T-helper 2 cell treated with Interferon-gamma antibody and Interleukin-4, amounts not matched to agents 5 μg/mL and 100 μg/mL, for 36 hours (primary cell): ENCODE data around the gene CPPED1.
"Not testable (repeated sequence)": the region's sequence is repeated elsewhere in the genome, so short reads cannot be mapped to it uniquely, and the experiment has no call there.

Source experiments
- DNase-seq: peaks from one replicate; pipeline ENCODE4 v3.0.0; 2021; ENCODE audit warnings: low spot score
- H3K27ac Mint-ChIP-seq: one replicate; pipeline ENCODE4 v1.8.0; 2021; ENCODE audit warnings: mild to moderate bottlenecking, mixed read lengths
- H3K27me3 Mint-ChIP-seq: one replicate; pipeline ENCODE4 v1.8.0; 2021; ENCODE audit warnings: low read depth, mixed read lengths
- H3K36me3 Mint-ChIP-seq: one replicate; pipeline ENCODE4 v1.8.0; 2021; ENCODE audit warnings: low read depth, mixed read lengths
- H3K4me1 Mint-ChIP-seq: one replicate; pipeline ENCODE4 v1.8.0; 2021; ENCODE audit warnings: low read depth, mixed read lengths
- H3K4me3 Mint-ChIP-seq: one replicate; pipeline ENCODE4 v1.8.0; 2022; ENCODE audit warnings: mild to moderate bottlenecking, moderate library complexity, mixed read lengths
- H3K9me3 Mint-ChIP-seq: one replicate; pipeline ENCODE4 v1.8.0; 2021; ENCODE audit warnings: mixed read lengths

The CPPED1 gene

GRCh38 chr16:12803203-12804093, at the start of gene CPPED1:
CPPED1 (minus strand) TSS chr16:12803887; CDS start chr16:12803776, 111 bp downstream.
- Mint-ChIP-seq H3K4me1 (peaks cover 28% of the 10 kb centered on the region), H3K27me3 (no peaks in the 10 kb centered on the region), H3K9me3 (no peaks in the 10 kb centered on the region), H3K4me3 (peak within 1 kb of the TSS; percentile 98), H3K27ac (peak within 1 kb of the TSS; percentile 93), H3K36me3 (peaks cover 14% of the 10 kb centered on the region)
- peak; percentile 92 for DNase-seq

- DNase-seq: no peak
- H3K27me3 Mint-ChIP-seq: no peaks in the 10 kb centered on the region
- H3K4me3 Mint-ChIP-seq: no peak overlapping the region
- H3K4me1 Mint-ChIP-seq: no peaks in the 10 kb centered on the region
- no peaks in the 10 kb centered on the region for H3K9me3 Mint-ChIP-seq
- no peak overlapping the region for H3K27ac Mint-ChIP-seq
- H3K36me3 Mint-ChIP-seq: no peaks in the 10 kb centered on the region
Observed at GRCh38 chr16:12850186-12850585, 46.5 kb upstream of the CPPED1 start.

- Mint-ChIP-seq H3K36me3 (no peaks in the 10 kb centered on the region), H3K9me3 (no peaks in the 10 kb centered on the region), H3K27me3 (no peaks in the 10 kb centered on the region), H3K27ac (no peak overlapping the region), H3K4me1 (no peaks in the 10 kb centered on the region), H3K4me3 (no peak overlapping the region)
- no peak for DNase-seq
Observed at GRCh38 chr16:12846592-12846991, 42.9 kb upstream of the CPPED1 start.

DNA sequence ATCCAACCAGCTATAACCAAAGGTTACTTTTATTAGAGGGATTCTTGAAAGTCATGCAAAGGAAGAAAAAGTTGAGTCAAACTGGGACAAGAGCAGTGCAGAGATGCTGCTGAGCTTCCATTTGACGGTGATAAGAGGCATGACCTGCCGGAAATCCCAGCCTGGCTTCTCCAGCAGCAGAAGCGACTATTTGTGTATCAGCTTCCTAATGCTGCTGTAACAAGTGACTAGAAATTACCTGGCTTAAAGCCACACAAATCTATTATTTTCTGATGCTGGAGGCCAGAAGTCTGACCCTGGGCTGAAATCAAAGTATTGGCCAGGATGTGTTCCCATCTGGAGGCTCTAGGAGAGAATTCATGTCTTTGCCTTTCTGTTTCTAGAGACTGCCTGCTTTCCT, 41.6 kb upstream of the CPPED1 start:
- H3K27ac Mint-ChIP-seq: no peak overlapping the region
- no peak for DNase-seq
- H3K36me3 Mint-ChIP-seq: no peaks in the 10 kb centered on the region
- H3K4me1 Mint-ChIP-seq: no peaks in the 10 kb centered on the region
- no peaks in the 10 kb centered on the region for H3K9me3 Mint-ChIP-seq
- peaks cover 2% of the 10 kb centered on the region for H3K27me3 Mint-ChIP-seq
- no peak overlapping the region for H3K4me3 Mint-ChIP-seq

DNA sequence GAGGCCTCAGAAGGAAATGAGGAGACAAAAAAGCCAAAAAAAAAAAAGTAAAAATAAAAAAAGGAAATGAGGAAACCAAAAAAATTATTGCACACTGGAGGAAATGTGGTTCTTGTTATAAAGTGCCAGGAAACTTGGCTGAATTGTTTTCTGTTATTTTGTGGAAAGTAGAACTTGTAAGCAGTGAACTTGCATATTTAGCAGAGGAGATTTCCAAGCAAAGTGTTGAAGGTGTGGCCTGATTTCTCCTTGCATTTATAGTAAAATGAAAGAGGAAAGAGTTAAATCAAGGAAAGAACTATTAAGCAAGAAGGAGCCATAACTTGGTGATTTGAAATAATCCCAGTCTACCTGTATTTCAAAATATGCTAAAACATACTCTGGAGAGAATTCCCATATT, 34.1 kb upstream of the CPPED1 start:
- Mint-ChIP-seq H3K4me3 (no peak overlapping the region), H3K27me3 (peaks cover 2% of the 10 kb centered on the region), H3K4me1 (peaks cover 8% of the 10 kb centered on the region), H3K36me3 (peaks cover 2% of the 10 kb centered on the region), H3K9me3 (peaks cover 5% of the 10 kb centered on the region), H3K27ac (no peak overlapping the region)
- no peak for DNase-seq

DNA sequence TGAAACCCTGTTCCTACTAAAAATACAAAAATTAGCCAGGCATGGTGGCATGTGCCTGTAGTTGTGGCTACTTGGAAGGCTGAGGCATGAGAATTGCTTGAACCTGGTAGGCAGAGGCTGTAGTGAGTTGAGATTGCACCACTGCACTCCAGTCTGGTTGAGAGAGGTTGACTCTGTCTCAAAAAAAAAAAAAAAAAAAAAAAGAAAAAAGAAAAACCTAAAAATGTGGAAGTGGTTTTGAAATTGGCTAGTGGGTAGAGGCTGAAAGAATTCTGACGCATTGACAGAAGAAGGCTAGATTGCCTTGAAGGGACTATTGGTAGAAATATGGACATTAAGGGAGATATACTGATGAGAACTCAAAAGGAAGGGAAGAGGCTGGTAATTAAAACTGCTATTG, 33.6 kb upstream of the CPPED1 start:
- Mint-ChIP-seq H3K4me1 (peaks cover 8% of the 10 kb centered on the region), H3K27me3 (peaks cover 5% of the 10 kb centered on the region), H3K4me3 (no peak overlapping the region), H3K36me3 (peaks cover 2% of the 10 kb centered on the region), H3K27ac (peak overlapping the region; percentile 55), H3K9me3 (peaks cover 5% of the 10 kb centered on the region)
- DNase-seq: no peak

GRCh38 chr16:12833926-12834325, 30.2 kb upstream of the CPPED1 start:
- no peak for DNase-seq
- Mint-ChIP-seq H3K4me3 (no peak overlapping the region), H3K4me1 (peaks cover 8% of the 10 kb centered on the region), H3K27ac (no peak overlapping the region), H3K36me3 (peaks cover 2% of the 10 kb centered on the region), H3K9me3 (peaks cover 5% of the 10 kb centered on the region), H3K27me3 (peaks cover 6% of the 10 kb centered on the region)

DNA sequence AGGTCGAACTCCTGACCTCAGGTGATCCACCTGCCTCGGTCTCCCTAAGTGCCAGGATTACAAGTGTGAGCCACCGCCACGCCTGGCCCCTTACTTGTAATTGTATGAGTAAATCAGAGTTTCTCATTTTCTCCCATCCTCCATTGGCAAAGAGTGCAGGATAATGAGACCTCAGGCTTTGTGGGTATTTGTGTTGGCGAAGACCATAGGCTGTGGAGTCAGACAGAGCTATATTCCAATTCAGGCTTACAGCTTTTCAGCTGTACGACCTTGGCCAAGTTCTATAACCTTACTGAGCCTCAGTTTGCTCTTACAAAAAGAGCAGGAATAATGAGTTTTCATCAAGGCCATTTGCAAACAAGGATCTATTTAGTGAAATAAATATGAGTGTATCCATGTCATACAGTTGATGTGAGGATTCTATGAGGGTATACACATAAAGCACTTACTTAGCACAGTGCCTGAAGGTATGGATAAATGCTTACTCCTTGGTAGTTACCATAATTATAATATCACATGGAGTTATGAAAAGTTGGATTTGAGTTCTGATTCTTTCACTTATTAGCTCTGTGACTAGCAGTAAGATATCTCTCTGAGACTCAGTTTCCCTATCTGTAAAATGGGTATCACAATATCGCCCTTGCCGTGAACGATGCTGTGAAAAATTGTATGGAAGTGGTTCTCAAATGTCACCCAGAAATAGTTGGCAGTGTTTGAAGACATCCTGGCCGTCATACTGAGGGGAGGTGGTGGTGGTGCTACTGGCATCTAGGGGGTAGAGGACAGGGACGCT, 25.6 kb upstream of the CPPED1 start:
- Mint-ChIP-seq H3K27ac (no peak overlapping the region), H3K4me3 (no peak overlapping the region), H3K4me1 (no peaks in the 10 kb centered on the region), H3K9me3 (no peaks in the 10 kb centered on the region), H3K36me3 (no peaks in the 10 kb centered on the region), H3K27me3 (peaks cover 15% of the 10 kb centered on the region)
- DNase-seq: no peak

GRCh38 chr16:12828206-12828605, 24.5 kb upstream of the CPPED1 start:
- Mint-ChIP-seq H3K4me3 (no peak overlapping the region), H3K4me1 (no peaks in the 10 kb centered on the region), H3K27me3 (peaks cover 15% of the 10 kb centered on the region), H3K36me3 (no peaks in the 10 kb centered on the region), H3K9me3 (no peaks in the 10 kb centered on the region), H3K27ac (no peak overlapping the region)
- DNase-seq: no peak

GRCh38 chr16:12826559-12826958, 22.9 kb upstream of the CPPED1 start:
- no peak for DNase-seq
- H3K27me3 Mint-ChIP-seq: peaks cover 15% of the 10 kb centered on the region
- no peaks in the 10 kb centered on the region for H3K36me3 Mint-ChIP-seq
- no peak overlapping the region for H3K27ac Mint-ChIP-seq
- no peak overlapping the region for H3K4me3 Mint-ChIP-seq
- no peaks in the 10 kb centered on the region for H3K4me1 Mint-ChIP-seq
- H3K9me3 Mint-ChIP-seq: no peaks in the 10 kb centered on the region

GRCh38 chr16:12819126-12820117, 15.7 kb upstream of the CPPED1 start:
- no peaks in the 10 kb centered on the region for H3K9me3 Mint-ChIP-seq
- H3K4me1 Mint-ChIP-seq: peaks cover 16% of the 10 kb centered on the region
- peaks cover 4% of the 10 kb centered on the region for H3K27me3 Mint-ChIP-seq
- no peak overlapping the region for H3K27ac Mint-ChIP-seq
- no peak overlapping the region for H3K4me3 Mint-ChIP-seq
- peak; percentile 63 for DNase-seq
- no peaks in the 10 kb centered on the region for H3K36me3 Mint-ChIP-seq

DNA sequence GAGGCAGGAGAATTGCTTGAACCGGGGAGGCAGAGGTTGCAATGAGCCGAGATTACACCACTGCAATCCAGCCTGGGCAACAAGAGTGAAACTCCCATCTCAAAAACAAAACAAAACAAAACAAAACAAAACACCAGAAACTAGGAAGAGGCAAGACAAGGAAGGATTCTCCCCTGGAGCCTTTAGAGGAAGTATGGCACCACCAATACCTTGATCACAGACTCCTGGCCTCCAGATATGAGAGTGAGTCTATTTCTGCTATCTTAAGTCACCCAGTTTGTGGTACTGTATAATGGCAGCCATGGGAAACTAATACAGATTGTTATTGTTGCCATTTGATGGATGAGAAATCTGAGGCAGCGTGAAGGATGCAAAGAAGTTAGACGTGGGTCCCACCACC, 14.6 kb upstream of the CPPED1 start:
- Mint-ChIP-seq H3K36me3 (no peaks in the 10 kb centered on the region), H3K27ac (peak overlapping the region; percentile 22), H3K27me3 (peaks cover 4% of the 10 kb centered on the region), H3K9me3 (no peaks in the 10 kb centered on the region), H3K4me1 (peaks cover 16% of the 10 kb centered on the region), H3K4me3 (no peak overlapping the region)
- DNase-seq: no peak

GRCh38 chr16:12816791-12817214, 13.1 kb upstream of the CPPED1 start:
- H3K9me3 Mint-ChIP-seq, H3K27me3 Mint-ChIP-seq, DNase-seq, H3K36me3 Mint-ChIP-seq, H3K4me3 Mint-ChIP-seq, H3K27ac Mint-ChIP-seq: not testable (repeated sequence)
- peaks cover 16% of the 10 kb centered on the region for H3K4me1 Mint-ChIP-seq
